NCI-H82 (cell line): ENCODE results near the gene ABCB6.

ENCODE experiments used
- DNase-seq: peaks from one replicate; lab custom pipeline; 2025; lab: John Stamatoyannopoulos, UW

The ABCB6 gene

GRCh38 chr2:219184121-219184520 is 34.6 kb downstream of the ABCB6 start:
- DNase-seq, result peak; percentile 94

GRCh38 chr2:219183151-219183772 is 35.5 kb downstream of the ABCB6 start:
- DNase-seq, result no peak

- DNase-seq, result no peak
These were observed 36.2 kb downstream of the ABCB6 start for GRCh38 chr2:219182331-219183150.

- DNase-seq, result no peak
These were observed 37.2 kb downstream of the ABCB6 start for GRCh38 chr2:219181531-219181930.

- no peak for DNase-seq
These were observed 37.8 kb downstream of the ABCB6 start for GRCh38 chr2:219180961-219181360.

GRCh38 chr2:219179601-219180465 is 38.9 kb downstream of the ABCB6 start:
- no peak for DNase-seq

- DNase-seq, result peak; percentile 54
These were observed 40.2 kb downstream of the ABCB6 start for GRCh38 chr2:219178377-219179175.

- DNase-seq, result peak; percentile 94
These were observed 41.0 kb downstream of the ABCB6 start, which contains the start of gene RETREG2 for GRCh38 chr2:219177552-219178376. TSS of gene RETREG2 (plus strand) at chr2:219178275. CDS start at chr2:219178353, 78 bp downstream.

GRCh38 chr2:219176818-219177551 is 41.8 kb downstream of the ABCB6 start, which contains the start of gene CNPPD1:
TSS of gene CNPPD1 (minus strand) at chr2:219176925. CDS start at chr2:219176828, 97 bp downstream.
- peak; percentile 90 for DNase-seq

- peak; percentile 78 for DNase-seq
These were observed 42.6 kb downstream of the ABCB6 start for GRCh38 chr2:219175928-219176817.

GRCh38 chr2:219175486-219175885 is 43.3 kb downstream of the ABCB6 start:
- DNase-seq, result no peak

- no peak for DNase-seq
These were observed 44.0 kb downstream of the ABCB6 start for GRCh38 chr2:219174801-219175200.

- DNase-seq, result no peak
These were observed 44.6 kb downstream of the ABCB6 start for GRCh38 chr2:219174146-219174545.

GRCh38 chr2:219173176-219173575 is 45.6 kb downstream of the ABCB6 start:
- DNase-seq, result no peak

GRCh38 chr2:219172231-219173154 is 46.3 kb downstream of the ABCB6 start:
- no peak for DNase-seq

- DNase-seq, result peak; percentile 78
These were observed 47.5 kb downstream of the ABCB6 start for GRCh38 chr2:219171231-219171651.

- DNase-seq, result no peak
These were observed 48.7 kb downstream of the ABCB6 start, which contains the start of gene SLC23A3 for GRCh38 chr2:219169930-219170654. TSS of gene SLC23A3 (minus strand) at chr2:219170029. CDS start at chr2:219169984, 45 bp downstream.
